Heart left ventricle (tissue), 16 donors: ENCODE data around the gene SRGAP3. TPM values are rescaled to one million over a fixed set of nuclear protein-coding genes. Genes with fewer than 3 reads are reported as not detected.

Experiments used
- ATAC-seq, 4 donors: fragments of 200-7000 bp; cut with Tn5 transposase; one replicate each; pipeline ENCODE4 v1.9.1; 2020 to 2022; ENCODE audit warnings: moderate library complexity in 4 of 4, mild to moderate bottlenecking in 3 of 4, moderate number of reproducible peaks in 1 of 4
- DNase-seq, 5 donors: peaks; one replicate each; pipeline ENCODE4 v3.0.0-alpha.2; 2020
- H3K27ac ChIP-seq, 12 donors: fragments of 200-600 bp; sonication (generic) in 4 of 12; one replicate each; pipeline versions ENCODE4 v1.5.0 to v1.8.0; 2016 to 2022; ENCODE audit warnings: mild to moderate bottlenecking in 2 of 12
- H3K27me3 ChIP-seq, 9 donors: fragments of 200-600 bp; sonication (generic) in 2 of 9; one replicate each; pipeline versions ENCODE4 v1.5.1 to v1.8.0; 2016 to 2022; ENCODE audit warnings: mild to moderate bottlenecking in 3 of 9
- H3K36me3 ChIP-seq, 9 donors: fragments of 200-600 bp; sonication (generic) in 2 of 9; one replicate each; pipeline versions ENCODE4 v1.5.0 to v1.8.0; 2018 to 2022; ENCODE audit warnings: mild to moderate bottlenecking in 2 of 9
- H3K4me1 ChIP-seq, 12 donors: fragments of 200-600 bp; sonication (generic) in 4 of 12; one replicate each; pipeline versions ENCODE4 v1.5.0 to v1.8.0; 2016 to 2022; ENCODE audit warnings: mild to moderate bottlenecking in 3 of 12
- H3K4me3 ChIP-seq, 12 donors: fragments of 200-600 bp; sonication (generic) in 4 of 12; one replicate each; pipeline versions ENCODE4 v1.5.0 to v1.8.0; 2017 to 2022; ENCODE audit warnings: mild to moderate bottlenecking in 9 of 12, moderate library complexity in 4 of 12
- H3K9me3 ChIP-seq, 12 donors: fragments of 200-600 bp; sonication (generic) in 4 of 12; one replicate each; pipeline versions ENCODE4 v1.5.0 to v1.8.0; 2016 to 2022; ENCODE audit warnings: mild to moderate bottlenecking in 1 of 12
- CTCF ChIP-seq, 12 donors: fragments of 200-600 bp; sonication (generic) in 4 of 12; IDR thresholded peaks; one replicate each; pipeline versions ENCODE4 v1.5.0 to v1.8.0; 2018 to 2022; ENCODE audit warnings: antibody characterized with exemption in 12 of 12, mild to moderate bottlenecking in 5 of 12
- POLR2A ChIP-seq, 2 donors: fragments of 450-650 bp; IDR thresholded peaks; one replicate each; pipeline ENCODE4 v1.6.1; 2017; ENCODE audit warnings: antibody characterized with exemption in 2 of 2, mild to moderate bottlenecking in 2 of 2, moderate library complexity in 2 of 2
- WGBS, 4 donors: extraction: QIAGEN DNeasy Blood & Tissue Kit in 2 of 4; methylation state at CpG; one replicate each; pipeline versions ENCODE4 v1.1.5 to v1.1.7; 2013 to 2018; 5-methylcytosine and 5-hydroxymethylcytosine counted together
- intact Hi-C, 10 donors: fragments of 100-400 bp; cut with DNase I; formaldehyde crosslinking; loops; one replicate each; pipeline versions ENCODE4 v1.11.1 to v1.14.2; 2022
- polyA plus RNA-seq, 2 donors: library from polyadenylated mRNA; stranded (reverse); fragments of 200-250 nt; gene quantifications; one replicate each; pipeline ENCODE4 v1.2.3, GENCODE V29; 2013
- total RNA-seq, 9 donors: library from RNA; depleted of rRNA in 2 of 9; stranded (reverse); fragments of >200 nt in 2 of 9; fragmentation: NEBNext Ultra II Directional in 3 of 9; extraction: Animal tissue kit (Norgen Biotek cat#: 25700) in 3 of 9; gene quantifications; one replicate each; pipeline versions ENCODE4 v1.1.0 to v1.2.4, GENCODE V29; 2016 to 2023
- donor health status: ischemic (EF 13 %, LVEDD 7.1; RV severe dilation, severe dysfunction).
- donor health status: healthy with polysubstance abuse.
- donor health status: DM: no; HTN: yes; CAD: no.
- donor health status: DM: no; HTN: no; CAD: no.
- donor health status: ischemic (EF 25% LVEDD 6.9; RV normal size, moderate dysfunction).
- donor health status: ischemic (EF 25% LVEDD 5.7; RV mildly dilated, moderate dysfunction).
- donor health status: healthy.
- donor health status: DM: yes; HTN: yes; CAD: no.
- donor health status: ischemic (EF 35%, LVEDD 5.7; RV mildly dilated, moderate dysfunction).
- donor health status: nonischemic (EF 11% LVEDD 7.7; RV severe dilation, severe dysfunction).
- donor health status: DM: yes; HTN: yes; CAD: no.
- donor health status: PGD.
- donor health status: ischemic (EF 29% LVEDD 5.4; RV normal size, mild dysfunction).
- donor health status: nonischemic (EF 23%, LVEDD 6.1; RV moderate dilation, normal function).

SRGAP3 gene
- total and polyA plus RNA-seq, 11 donors: 1.4 to 16.8 (median 9.0) TPM

GRCh38 chr3:9222956-9223639, 26.3 kb downstream of the SRGAP3 start:
- Histone ChIP-seq H3K4me1 (peaks cover 0 to 6% (median 0%) of the 10 kb centered on the region in 12 donors), H3K36me3 (no peaks in the 10 kb centered on the region), H3K27me3 (no peaks in the 10 kb centered on the region), H3K9me3 (no peaks in the 10 kb centered on the region), H3K4me3 (no peak overlapping the region), H3K27ac (no peak overlapping the region)
- TF ChIP-seq CTCF (IDR thresholded peaks at IDR 0.05) (no peak), POLR2A (IDR thresholded peaks at IDR 0.05) (no peak)
- ATAC-seq (no peak), DNase-seq (no peak)
- intact Hi-C loops: no loop called here
- WGBS, 4 donors: 72 to 85% (median 78%) methylated on average over 2 of the region's 2 CpGs

DNA sequence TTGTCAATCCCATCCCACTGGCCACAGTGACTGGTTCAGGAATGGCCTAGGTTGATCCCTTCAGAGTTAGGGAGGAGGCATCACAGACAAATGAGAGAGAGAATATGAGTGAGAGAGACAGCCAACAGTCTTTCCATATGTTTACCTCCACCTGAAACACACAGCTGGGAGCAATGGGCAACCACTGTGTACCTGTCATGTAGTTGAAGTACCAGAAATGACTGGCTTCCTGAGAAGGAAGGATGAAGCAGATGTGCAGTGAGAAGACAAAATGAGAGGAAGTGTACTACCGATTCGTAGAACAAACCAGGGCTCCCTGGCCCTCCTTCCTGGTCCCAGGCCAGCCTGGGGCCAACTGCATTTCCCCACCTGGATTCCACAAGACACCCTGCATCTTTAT, 27.4 kb downstream of the SRGAP3 start:
- no peak for DNase-seq
- H3K36me3 ChIP-seq: no peaks in the 10 kb centered on the region
- intact Hi-C loops: no loop called here
- H3K9me3 ChIP-seq: no peaks in the 10 kb centered on the region
- TF ChIP-seq CTCF (IDR thresholded peaks at IDR 0.05): no peak
- no peak for TF ChIP-seq POLR2A (IDR thresholded peaks at IDR 0.05)
- no peak overlapping the region for H3K27ac ChIP-seq
- 60 to 79% (median 71%) methylated on average over 2 of the region's 2 CpGs for WGBS, 4 donors
- H3K27me3 ChIP-seq: no peaks in the 10 kb centered on the region
- no peak for ATAC-seq
- H3K4me3 ChIP-seq: no peak overlapping the region
- peaks cover 0 to 7% (median 0%) of the 10 kb centered on the region in 12 donors for H3K4me1 ChIP-seq

GRCh38 chr3:9218514-9218846, 31.0 kb downstream of the SRGAP3 start:
- Histone ChIP-seq H3K27me3 (no peaks in the 10 kb centered on the region), H3K27ac (no peak overlapping the region), H3K4me3 (no peak overlapping the region), H3K36me3 (no peaks in the 10 kb centered on the region), H3K4me1 (peaks cover 0 to 3% (median 0%) of the 10 kb centered on the region in 12 donors), H3K9me3 (no peaks in the 10 kb centered on the region)
- TF ChIP-seq POLR2A (IDR thresholded peaks at IDR 0.05): no peak
- no peak for TF ChIP-seq CTCF (IDR thresholded peaks at IDR 0.05)
- intact Hi-C loops: no loop called here
- ATAC-seq (no peak), DNase-seq (no peak)
- 90 to 98% (median 98%) methylated on average over 3 of the region's 3 CpGs for WGBS, 4 donors

- TF ChIP-seq POLR2A (IDR thresholded peaks at IDR 0.05) (no peak), CTCF (IDR thresholded peaks at IDR 0.05) (no peak)
- no peaks in the 10 kb centered on the region for H3K27me3 ChIP-seq
These were observed 31.5 kb downstream of the SRGAP3 start for GRCh38 chr3:9217784-9218513.

More at GRCh38 chr3:9217784-9218513, 31.5 kb downstream of the SRGAP3 start:
- DNase-seq (no peak), ATAC-seq (no peak)
- 76 to 86% (median 80%) methylated on average over 8 of the region's 8 CpGs for WGBS, 4 donors
- no peak overlapping the region for H3K27ac ChIP-seq
- peaks cover 0 to 3% (median 0%) of the 10 kb centered on the region in 12 donors for H3K4me1 ChIP-seq
- no peaks in the 10 kb centered on the region for H3K9me3 ChIP-seq
- H3K4me3 ChIP-seq: no peak overlapping the region
- intact Hi-C loops: no loop called here
- H3K36me3 ChIP-seq: no peaks in the 10 kb centered on the region
